Hepatocyte (in vitro differentiated cells): ENCODE measurements around the gene HSPA12A. TPM values are rescaled to one million over a fixed set of nuclear protein-coding genes. Genes with fewer than 3 reads are reported as not detected.

Experiments used
- DNase-seq: peaks from one replicate; pipeline ENCODE4 v3.0.0-alpha.2; 2016; ENCODE audit warnings: low spot score
- H2AFZ ChIP-seq: fragments of 200-600 bp; sonication (generic); 2 replicates; pipeline ENCODE4 v1.6.0; 2016; ENCODE audit warnings: antibody characterized with exemption, mild to moderate bottlenecking
- H3K27ac ChIP-seq: fragments of 200-600 bp; sonication (generic); 2 replicates; pipeline ENCODE4 v1.5.1; 2016; ENCODE audit warnings: mild to moderate bottlenecking
- H3K27me3 ChIP-seq: fragments of 200-600 bp; sonication (generic); 2 replicates; pipeline ENCODE4 v1.6.1; 2016
- H3K36me3 ChIP-seq: fragments of 200-600 bp; sonication (generic); replicated peaks from 2 replicates; pipeline ENCODE4 v1.5.1; 2016; ENCODE audit warnings: low read depth; ENCODE audit not compliant: insufficient read depth
- H3K4me1 ChIP-seq: fragments of 200-600 bp; sonication (generic); 2 replicates; pipeline ENCODE4 v1.5.1; 2016; ENCODE audit warnings: mild to moderate bottlenecking, moderate library complexity; ENCODE audit not compliant: insufficient read depth
- H3K4me2 ChIP-seq: fragments of 200-600 bp; sonication (generic); 2 replicates; pipeline ENCODE4 v1.6.0; 2016
- H3K4me3 ChIP-seq: fragments of 200-600 bp; sonication (generic); 2 replicates; pipeline ENCODE4 v1.5.1; 2016; ENCODE audit warnings: mild to moderate bottlenecking
- H3K79me2 ChIP-seq: fragments of 200-600 bp; sonication (generic); 2 replicates; pipeline ENCODE4 v1.6.0; 2017; ENCODE audit warnings: mild to moderate bottlenecking
- H3K9me2 ChIP-seq: fragments of 200-600 bp; sonication (generic); replicated peaks from 2 replicates; pipeline ENCODE4 v1.6.0; 2017; ENCODE audit warnings: mild to moderate bottlenecking; ENCODE audit not compliant: insufficient read depth
- H3K9me3 ChIP-seq: fragments of 200-600 bp; sonication (generic); 2 replicates; pipeline ENCODE4 v1.5.1; 2016; ENCODE audit warnings: low read depth, mild to moderate bottlenecking
- H4K20me1 ChIP-seq: fragments of 200-600 bp; sonication (generic); 2 replicates; pipeline ENCODE4 v1.6.0; 2016; ENCODE audit warnings: mild to moderate bottlenecking; ENCODE audit not compliant: insufficient read depth, poor library complexity, severe bottlenecking
- CTCF ChIP-seq: fragments of 200-600 bp; sonication (generic); IDR thresholded peaks from 2 replicates; pipeline ENCODE4 v1.5.1; 2016; ENCODE audit warnings: antibody characterized with exemption, mild to moderate bottlenecking; ENCODE audit not compliant: poor library complexity
- EZH2 ChIP-seq: fragments of 200-600 bp; sonication (generic); IDR thresholded peaks from 2 replicates; pipeline ENCODE4 v1.6.1; 2016; ENCODE audit warnings: antibody characterized with exemption, mild to moderate bottlenecking, borderline replicate concordance
- EZH2phosphoT487 ChIP-seq: fragments of 200-600 bp; sonication (generic); IDR thresholded peaks from one replicate; pipeline ENCODE4 v1.6.1; 2018; ENCODE audit warnings: antibody characterized with exemption, mild to moderate bottlenecking, low read depth, moderate library complexity; ENCODE audit not compliant: unreplicated experiment, severe bottlenecking
- WGBS: methylation state at CpG from one replicate; pipeline ENCODE4 v1.1.6; 2016; ENCODE audit warnings: low lambda C conversion rate; ENCODE audit errors: missing lambda C conversion rate; 5-methylcytosine and 5-hydroxymethylcytosine counted together
- polyA plus RNA-seq: library from polyadenylated mRNA; unstranded; fragments of >200 nt; fragmentation: Nextera tagmentation; extraction: Ambion mirVana; gene quantifications from 2 replicates; pipeline ENCODE4 v1.2.1, GENCODE V29; 2016
- total RNA-seq: library from RNA; depleted of rRNA; stranded (reverse); fragments of >200 nt; gene quantifications from 2 replicates; pipeline ENCODE4 v1.2.3, GENCODE V29; 2014

HSPA12A gene
- total and polyA plus RNA-seq, 2 experiments from 2014 or later: 8.7 to 9.9 TPM

- 13% methylated on average over 41 of the region's 49 CpGs for WGBS
- peak; percentile 75 for DNase-seq
- no peak overlapping the region for H3K27ac ChIP-seq
These were observed 114.9 kb downstream of the HSPA12A start for GRCh38 chr10:116627386-116627933.

GRCh38 chr10:116626815-116627214 is 115.6 kb downstream of the HSPA12A start:
- H3K9me2 ChIP-seq: no peaks in the 10 kb centered on the region
- no peaks in the 10 kb centered on the region for H3K27me3 ChIP-seq
- H3K4me3 ChIP-seq: no peak overlapping the region
- H3K79me2 ChIP-seq: no peaks in the 10 kb centered on the region
- no peaks in the 10 kb centered on the region for H3K36me3 ChIP-seq
- 81% methylated on average over 9 of the region's 9 CpGs for WGBS
- DNase-seq: no peak
- no peak for TF ChIP-seq CTCF
- TF ChIP-seq EZH2: no peak
- TF ChIP-seq EZH2phosphoT487: no peak
- H3K4me1 ChIP-seq: no peaks in the 10 kb centered on the region
- H4K20me1 ChIP-seq: no peaks in the 10 kb centered on the region
- H2AFZ ChIP-seq: no peak overlapping the region
- H3K4me2 ChIP-seq: no peak overlapping the region
- H3K9me3 ChIP-seq: no peaks in the 10 kb centered on the region
- H3K27ac ChIP-seq: no peak overlapping the region

More at GRCh38 chr10:116627386-116627933, 114.9 kb downstream of the HSPA12A start:
- Histone ChIP-seq H2AFZ (peak overlapping the region; percentile 93), H3K4me1 (no peaks in the 10 kb centered on the region), H4K20me1 (no peaks in the 10 kb centered on the region), H3K9me3 (no peaks in the 10 kb centered on the region), H3K4me3 (peak overlapping the region; percentile 42), H3K9me2 (no peaks in the 10 kb centered on the region), H3K27me3 (no peaks in the 10 kb centered on the region), H3K36me3 (no peaks in the 10 kb centered on the region), H3K4me2 (peak overlapping the region; percentile 96), H3K79me2 (no peaks in the 10 kb centered on the region)
- TF ChIP-seq CTCF (peak; percentile 58), EZH2phosphoT487 (no peak), EZH2 (no peak)

GRCh38 chr10:116625845-116626244 is 116.5 kb downstream of the HSPA12A start:
- H3K27ac ChIP-seq: no peak overlapping the region
- H3K36me3 ChIP-seq: no peaks in the 10 kb centered on the region
- TF ChIP-seq EZH2phosphoT487 (no peak), CTCF (no peak), EZH2 (no peak)

More at GRCh38 chr10:116625845-116626244, 116.5 kb downstream of the HSPA12A start:
- WGBS: 96% methylated on average over 7 of the region's 7 CpGs
- Histone ChIP-seq H3K79me2 (no peaks in the 10 kb centered on the region), H3K4me3 (no peak overlapping the region), H3K9me2 (no peaks in the 10 kb centered on the region), H3K9me3 (no peaks in the 10 kb centered on the region), H3K27me3 (no peaks in the 10 kb centered on the region), H3K4me1 (no peaks in the 10 kb centered on the region), H2AFZ (no peak overlapping the region), H4K20me1 (no peaks in the 10 kb centered on the region), H3K4me2 (no peak overlapping the region)
- DNase-seq: no peak
